Measurements from ENCODE around the gene KRT39. TPM values are rescaled to one million over a fixed set of nuclear protein-coding genes. Genes with fewer than 3 reads are reported as not detected.

KRT39 gene
- total and polyA plus RNA-seq, 2 donors from 2014 or later, result not detected

GRCh38 chr17:40992666-40993065, 25.9 kb upstream of the KRT39 start:
- no peaks in the 10 kb centered on the region for H3K4me1 ChIP-seq (ENCODE audit: control insufficient read depth in 2 of 3, insufficient read depth in 2 of 3, low read depth in 1 of 3, low read length in 3 of 3)
- TF ChIP-seq CTCF (IDR thresholded peaks at IDR 0.05; ENCODE audit: borderline replicate concordance, extremely low read depth, insufficient read depth), result no peak
- DNase-seq, result no peak
- intact Hi-C loops (cut with DNase I), result no loop called here
- no peak overlapping the region for H3K9ac ChIP-seq (ENCODE audit: low read length in 3 of 3)
- H3K9me3 ChIP-seq (ENCODE audit: control insufficient read depth in 2 of 3, insufficient read depth in 1 of 3, low read length in 3 of 3), result no peaks in the 10 kb centered on the region
- FAIRE-seq, result no peak
- no peak overlapping the region for H3K4me3 ChIP-seq (ENCODE audit: low read length in 3 of 3)
- no peaks in the 10 kb centered on the region for H3K27me3 ChIP-seq (ENCODE audit: control insufficient read depth, insufficient read depth, low read length)
- no peak overlapping the region for H3K27ac ChIP-seq (ENCODE audit: low read depth in 2 of 2, low read length in 2 of 2)
- no peaks in the 10 kb centered on the region for H3K36me3 ChIP-seq (ENCODE audit: control insufficient read depth in 2 of 3, insufficient read depth in 3 of 3, low read length in 3 of 3)

- FAIRE-seq (no peak), DNase-seq (no peak)
- Histone ChIP-seq H3K9ac (ENCODE audit: low read length in 3 of 3) (no peak overlapping the region), H3K27me3 (ENCODE audit: control insufficient read depth, insufficient read depth, low read length) (no peaks in the 10 kb centered on the region), H3K36me3 (ENCODE audit: control insufficient read depth in 2 of 3, insufficient read depth in 3 of 3, low read length in 3 of 3) (no peaks in the 10 kb centered on the region), H3K27ac (ENCODE audit: low read depth in 2 of 2, low read length in 2 of 2) (no peak overlapping the region), H3K4me1 (ENCODE audit: control insufficient read depth in 2 of 3, insufficient read depth in 2 of 3, low read depth in 1 of 3, low read length in 3 of 3) (no peaks in the 10 kb centered on the region), H3K4me3 (ENCODE audit: low read length in 3 of 3) (no peak overlapping the region), H3K9me3 (ENCODE audit: control insufficient read depth in 2 of 3, insufficient read depth in 1 of 3, low read length in 3 of 3) (no peaks in the 10 kb centered on the region)
- intact Hi-C loops (cut with DNase I), result no loop called here
- no peak for TF ChIP-seq CTCF (IDR thresholded peaks at IDR 0.05; ENCODE audit: borderline replicate concordance, extremely low read depth, insufficient read depth)
Measured at GRCh38 chr17:40986920-40987319, 20.2 kb upstream of the KRT39 start.

- intact Hi-C loops (cut with DNase I), result no loop called here
- no peak for FAIRE-seq
- no peaks in the 10 kb centered on the region for H3K36me3 ChIP-seq (ENCODE audit: control insufficient read depth in 2 of 3, insufficient read depth in 3 of 3, low read length in 3 of 3)
Measured at GRCh38 chr17:40984226-40984625, 17.5 kb upstream of the KRT39 start, which contains the start of gene KRT40. Gene KRT40 (minus strand): TSS chr17:40984326. CDS start chr17:40984273, 53 bp downstream.

More at GRCh38 chr17:40984226-40984625, 17.5 kb upstream of the KRT39 start, which contains the start of gene KRT40:
- TF ChIP-seq CTCF (IDR thresholded peaks at IDR 0.05; ENCODE audit: borderline replicate concordance, extremely low read depth, insufficient read depth), result no peak
- no peak within 1 kb of the TSS for H3K9ac ChIP-seq (ENCODE audit: low read length in 3 of 3)
- H3K4me1 ChIP-seq (ENCODE audit: control insufficient read depth in 2 of 3, insufficient read depth in 2 of 3, low read depth in 1 of 3, low read length in 3 of 3), result no peaks in the 10 kb centered on the region
- H3K4me3 ChIP-seq (ENCODE audit: low read length in 3 of 3), result no peak within 1 kb of the TSS
- no peak within 1 kb of the TSS for H3K27ac ChIP-seq (ENCODE audit: low read depth in 2 of 2, low read length in 2 of 2)
- DNase-seq, result no peak
- H3K27me3 ChIP-seq (ENCODE audit: control insufficient read depth, insufficient read depth, low read length), result no peaks in the 10 kb centered on the region
- H3K9me3 ChIP-seq (ENCODE audit: control insufficient read depth in 2 of 3, insufficient read depth in 1 of 3, low read length in 3 of 3), result no peaks in the 10 kb centered on the region
